Smooth muscle cell of the brain vasculature (primary cell): ENCODE results near the gene AP1AR.

Experiments used
- DNase-seq: peaks from one replicate; pipeline ENCODE4 v3.0.0-alpha.2; 2012; ENCODE audit warnings: low read depth, low spot score

The AP1AR gene

GRCh38 chr4:112312610-112313239 is 81.1 kb downstream of the AP1AR start:
- DNase-seq: no peak

GRCh38 chr4:112315446-112315845 is 83.9 kb downstream of the AP1AR start:
- DNase-seq: no peak

GRCh38 chr4:112316360-112316759 is 84.8 kb downstream of the AP1AR start:
- DNase-seq: no peak

GRCh38 chr4:112318239-112319142 is 86.9 kb downstream of the AP1AR start:
- no peak for DNase-seq
